Sigmoid colon (tissue), 7 donors: ENCODE results near the gene ECE1. TPM values are rescaled to one million over a fixed set of nuclear protein-coding genes. Genes with fewer than 3 reads are reported as not detected.

Source experiments
- DNase-seq: peaks from one replicate; pipeline ENCODE4 v3.0.0-alpha.2; 2019
- H3K27ac ChIP-seq, 4 donors: fragments of 200-600 bp; sonication (generic); one replicate each; pipeline ENCODE4 v1.5.1; 2016 to 2019; ENCODE audit warnings: mild to moderate bottlenecking in 1 of 4
- H3K27me3 ChIP-seq, 3 donors: fragments of 200-600 bp; sonication (generic); one replicate each; pipeline ENCODE4 v1.5.1; 2019; ENCODE audit warnings: mild to moderate bottlenecking in 1 of 3
- H3K36me3 ChIP-seq, 4 donors: fragments of 200-600 bp; sonication (generic); one replicate each; pipeline ENCODE4 v1.5.1; 2016 to 2019
- H3K4me1 ChIP-seq, 4 donors: fragments of 200-600 bp; sonication (generic); one replicate each; pipeline ENCODE4 v1.5.1; 2017 to 2019
- H3K4me3 ChIP-seq, 4 donors: fragments of 200-600 bp; sonication (generic); one replicate each; pipeline ENCODE4 v1.5.1; 2017 to 2019; ENCODE audit warnings: mild to moderate bottlenecking in 2 of 4, moderate library complexity in 1 of 4
- H3K9me3 ChIP-seq, 4 donors: fragments of 200-600 bp in 3 of 4; sonication (generic) in 3 of 4; one replicate each; pipeline versions ENCODE4 v1.5.1 to v1.6.1; 2013 to 2019
- CTCF ChIP-seq, 4 experiments: fragments of 450-650 bp in 3 of 4; fragments of 200-600 bp in 1 of 4; IDR thresholded peaks; one replicate each; pipeline ENCODE4 v1.5.1; 2016 to 2019; ENCODE audit warnings: antibody characterized with exemption in 4 of 4, mild to moderate bottlenecking in 3 of 4, moderate library complexity in 2 of 4
- EP300 ChIP-seq, 4 donors: sonication (generic); formaldehyde crosslinking; IDR thresholded peaks; one replicate each; pipeline ENCODE4 v1.6.1; 2017; ENCODE audit warnings: antibody characterized with exemption in 4 of 4
- POLR2A ChIP-seq, 2 donors: fragments of 450-650 bp; IDR thresholded peaks; one replicate each; pipeline ENCODE4 v1.6.1; 2016; ENCODE audit warnings: antibody characterized with exemption in 2 of 2, mild to moderate bottlenecking in 2 of 2, moderate library complexity in 2 of 2
- POLR2AphosphoS5 ChIP-seq, 4 donors: sonication (generic); formaldehyde crosslinking; IDR thresholded peaks; one replicate each; pipeline ENCODE4 v1.6.1; 2017; ENCODE audit warnings: antibody characterized with exemption in 4 of 4
- WGBS, 2 donors: extraction: QIAGEN DNeasy Blood & Tissue Kit; methylation state at CpG; one replicate each; pipeline ENCODE4 v1.1.7; 2013; 5-methylcytosine and 5-hydroxymethylcytosine counted together
- intact Hi-C: fragments of 100-400 bp; cut with DNase I; formaldehyde crosslinking; loops from one replicate; pipeline ENCODE4 v1.15.1; 2023
- polyA plus RNA-seq, 3 donors: library from polyadenylated mRNA; stranded (reverse); fragments of 200-250 nt; gene quantifications; one replicate each; pipeline ENCODE4 v1.2.3, GENCODE V29; 2013
- total RNA-seq, 4 donors: library from RNA; depleted of rRNA; stranded (reverse); fragments of >200 nt; gene quantifications; one replicate each; pipeline ENCODE4 v1.1.0, GENCODE V29; 2016
- donor health status: healthy with polysubstance abuse.
- donor health status: Bipolar disorder and iron deficiency.
- donor health status: healthy.

Gene ECE1
- total and polyA plus RNA-seq, 7 donors, result 10.2 to 112 (median 73.8) TPM

GRCh38 chr1:21330544-21330943 is 40.3 kb upstream of the ECE1 start:
- Histone ChIP-seq H3K27ac (peak overlapping the region; percentile 0 to 96 (median 91)), H3K4me1 (peaks cover 0 to 98% (median 96%) of the 10 kb centered on the region in 4 donors), H3K9me3 (no peaks in the 10 kb centered on the region), H3K4me3 (no peak overlapping the region), H3K36me3 (peaks cover 0 to 4% (median 0%) of the 10 kb centered on the region in 4 donors), H3K27me3 (no peaks in the 10 kb centered on the region)
- intact Hi-C loops, result loop anchor here (10.0 kb wide), 1 partner anchor 604 kb away; the partner anchor contains the start of gene HSPG2
- WGBS, 2 donors, result 85 to 91% methylated on average over 2 of the region's 2 CpGs
- TF ChIP-seq EP300 (IDR thresholded peaks at IDR 0.05) (no peak), CTCF (IDR thresholded peaks at IDR 0.05) (no peak), POLR2AphosphoS5 (IDR thresholded peaks at IDR 0.05) (no peak), POLR2A (IDR thresholded peaks at IDR 0.05) (no peak)
- DNase-seq, result no peak

DNA sequence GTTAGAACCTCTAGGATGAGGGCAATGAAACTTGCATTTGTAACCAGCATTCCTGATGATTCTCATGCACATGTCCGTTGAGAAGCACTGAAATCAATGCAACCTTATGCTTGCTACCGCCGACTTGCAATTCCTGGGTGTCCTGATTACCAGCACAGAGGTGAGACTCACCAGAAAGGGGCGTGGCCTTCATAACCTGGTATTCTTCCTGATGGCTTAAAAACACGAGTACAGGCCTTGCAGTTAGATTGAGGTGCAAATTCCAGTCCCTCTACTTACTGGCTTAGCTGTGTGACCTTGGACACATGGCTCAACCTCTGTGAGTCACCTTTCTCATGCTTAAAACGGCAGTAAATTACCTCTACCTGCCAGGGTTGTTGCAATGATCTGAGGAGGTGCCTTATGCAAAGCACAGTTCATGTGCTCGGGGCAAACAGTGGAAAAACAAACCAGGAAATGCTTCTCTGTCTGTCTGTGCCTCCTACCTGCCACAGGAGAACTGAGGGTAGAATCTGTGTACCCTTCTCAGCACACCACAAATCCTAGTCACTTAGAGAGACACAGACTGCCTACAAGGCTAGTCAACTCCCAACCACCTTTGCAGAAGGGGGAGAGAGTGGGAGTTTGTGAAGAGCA is 39.1 kb upstream of the ECE1 start:
- H3K9me3 ChIP-seq, result no peaks in the 10 kb centered on the region
- 15 to 51% methylated on average over 7 of the region's 7 CpGs for WGBS, 2 donors
- DNase-seq, result no peak
- peaks cover 0 to 98% (median 96%) of the 10 kb centered on the region in 4 donors for H3K4me1 ChIP-seq
- intact Hi-C loops, result no loop called here
- peaks cover 0 to 4% (median 0%) of the 10 kb centered on the region in 4 donors for H3K36me3 ChIP-seq
- TF ChIP-seq CTCF (IDR thresholded peaks at IDR 0.05), result no peak
- TF ChIP-seq EP300 (IDR thresholded peaks at IDR 0.05), result no peak
- TF ChIP-seq POLR2A (IDR thresholded peaks at IDR 0.05), result no peak
- TF ChIP-seq POLR2AphosphoS5 (IDR thresholded peaks at IDR 0.05), result no peak
- no peak overlapping the region for H3K4me3 ChIP-seq
- H3K27me3 ChIP-seq, result no peaks in the 10 kb centered on the region
- H3K27ac ChIP-seq, result peak overlapping the region; percentile 6 to 96 (median 91)

DNA sequence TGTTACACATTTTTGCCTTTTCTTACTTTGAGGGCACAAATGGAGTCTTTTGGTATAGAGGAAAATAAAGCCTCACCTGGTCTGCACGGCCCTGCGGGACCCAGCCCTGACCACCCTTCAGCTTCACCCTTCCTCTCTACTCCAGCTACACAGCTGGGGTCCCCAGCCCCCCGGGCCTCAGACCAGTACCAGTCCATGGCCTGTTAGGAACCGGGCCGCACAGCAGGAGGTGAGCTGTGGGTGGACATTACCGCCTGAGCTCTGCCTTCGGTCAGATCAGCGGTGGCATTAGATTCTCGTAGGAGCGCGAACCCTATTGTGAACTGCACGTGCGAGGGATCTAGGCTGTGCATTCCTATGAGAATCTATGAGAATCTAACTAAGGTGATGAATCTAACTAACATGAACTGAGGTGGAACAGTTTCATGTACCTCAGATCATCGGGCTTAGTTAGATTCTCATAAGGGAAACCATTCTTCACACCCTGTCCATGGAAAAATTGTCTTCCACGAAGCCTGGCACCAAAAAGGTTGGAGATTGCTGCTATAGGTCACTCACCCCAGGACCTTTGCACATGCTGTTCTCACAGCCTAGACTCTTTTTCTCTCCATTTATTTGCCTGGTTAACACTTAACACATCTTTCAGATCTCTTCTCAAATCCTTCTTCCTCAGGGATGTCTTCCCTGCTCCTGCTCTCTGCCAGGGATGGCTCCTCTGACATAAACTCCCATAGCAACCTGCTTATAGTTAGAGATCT is 37.5 kb upstream of the ECE1 start:
- peaks cover 0 to 98% (median 96%) of the 10 kb centered on the region in 4 donors for H3K4me1 ChIP-seq

DNA sequence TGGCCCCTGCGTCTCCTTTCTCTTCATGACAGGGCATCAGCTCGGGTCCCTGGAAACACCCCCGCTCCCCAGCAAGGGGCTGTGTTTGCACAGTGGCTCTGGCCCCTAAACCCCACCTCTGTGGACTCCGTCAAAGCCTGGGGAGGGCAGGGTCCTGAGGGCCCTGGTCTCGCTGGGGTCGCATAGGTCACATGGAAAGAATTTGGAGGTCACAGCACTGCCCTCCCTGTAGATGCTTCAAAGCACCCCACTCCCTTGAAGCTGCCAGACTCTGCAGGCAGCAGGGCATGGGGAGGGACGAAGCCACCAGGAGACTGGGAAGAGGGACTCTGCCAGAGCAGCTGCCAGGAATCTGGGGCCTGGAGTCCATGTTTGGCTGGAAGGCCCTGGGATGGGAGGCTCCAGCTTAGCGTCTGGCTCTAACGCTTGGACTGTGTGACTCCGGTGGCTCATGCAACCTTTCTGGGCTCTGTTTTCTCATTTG is 36.6 kb upstream of the ECE1 start:
- no peaks in the 10 kb centered on the region for H3K9me3 ChIP-seq
- no peak overlapping the region for H3K4me3 ChIP-seq
- DNase-seq, result peak; percentile 87
- TF ChIP-seq POLR2A (IDR thresholded peaks at IDR 0.05), result no peak
- TF ChIP-seq POLR2AphosphoS5 (IDR thresholded peaks at IDR 0.05), result peak in 2 of 4 donors; percentile 4 to 42
- 84 to 90% methylated on average over 10 of the region's 10 CpGs for WGBS, 2 donors
- peak overlapping the region; percentile 83 to 96 (median 91) for H3K27ac ChIP-seq
- H3K4me1 ChIP-seq, result peaks cover 0 to 100% (median 98%) of the 10 kb centered on the region in 4 donors
- H3K36me3 ChIP-seq, result peaks cover 0 to 4% (median 0%) of the 10 kb centered on the region in 4 donors
- H3K27me3 ChIP-seq, result no peaks in the 10 kb centered on the region
- intact Hi-C loops, result no loop called here

More for the DNA sequence above, 37.5 kb upstream of the ECE1 start:
- Histone ChIP-seq H3K27ac (peak overlapping the region; percentile 83 to 96 (median 91)), H3K9me3 (no peaks in the 10 kb centered on the region), H3K4me3 (no peak overlapping the region), H3K36me3 (peaks cover 0 to 4% (median 0%) of the 10 kb centered on the region in 4 donors), H3K27me3 (no peaks in the 10 kb centered on the region)
- peak; percentile 64 for DNase-seq
- 94 to 97% methylated on average over 15 of the region's 15 CpGs for WGBS, 2 donors
- TF ChIP-seq POLR2A (IDR thresholded peaks at IDR 0.05) (no peak), CTCF (IDR thresholded peaks at IDR 0.05) (no peak), POLR2AphosphoS5 (IDR thresholded peaks at IDR 0.05) (peak in 1 of 4 donors; percentile 14), EP300 (IDR thresholded peaks at IDR 0.05) (no peak)
- intact Hi-C loops, result no loop called here
